GM04504 (cell line): Measurements from ENCODE around the gene CENPH.
"Not testable (repeated sequence)": the region's sequence is repeated elsewhere in the genome, so short reads cannot be mapped to it uniquely, and the experiment has no call there.

Source experiments
- DNase-seq: peaks from one replicate; pipeline ENCODE4 v3.0.0-alpha.2; 2012; ENCODE audit warnings: low read depth

The CENPH gene

DNA sequence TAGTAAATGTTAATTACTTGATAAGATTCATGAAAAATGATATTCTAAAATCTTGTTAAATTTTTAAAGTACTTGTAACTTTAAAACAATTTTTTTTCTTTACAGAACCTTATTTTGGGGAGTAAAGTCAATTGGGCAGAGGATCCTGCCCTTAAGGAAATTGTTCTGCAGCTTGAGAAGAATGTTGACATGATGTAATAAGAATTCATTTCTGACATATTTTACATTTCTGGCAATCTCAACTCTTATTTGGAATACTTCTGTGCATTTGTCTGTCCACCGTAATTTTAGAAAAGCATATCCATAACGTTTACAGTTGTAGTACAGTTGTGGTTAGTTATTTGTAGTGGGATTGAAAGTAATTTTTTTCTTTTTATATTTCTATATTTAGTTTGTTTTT is 20.2 kb downstream of the CENPH start:
- DNase-seq: no peak

DNA sequence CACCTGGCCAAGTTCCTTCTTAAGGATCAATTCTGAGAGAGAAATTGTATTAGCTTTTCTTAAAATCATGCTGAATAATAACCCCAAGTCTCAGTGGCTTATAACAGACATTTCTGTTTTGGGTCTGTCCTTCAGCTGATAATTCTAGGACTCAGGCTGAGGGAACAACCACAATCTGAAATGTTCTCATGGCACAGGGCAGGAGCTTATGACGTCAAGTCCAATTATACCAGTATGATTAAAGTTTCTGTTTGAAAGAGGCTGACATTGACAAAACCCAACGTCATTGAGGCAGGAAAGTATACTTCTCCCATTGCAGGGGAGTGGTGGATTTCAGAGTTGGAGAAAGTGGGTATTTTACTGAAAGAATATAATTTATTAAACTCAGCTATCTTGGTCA is 21.8 kb downstream of the CENPH start:
- DNase-seq: no peak

DNA sequence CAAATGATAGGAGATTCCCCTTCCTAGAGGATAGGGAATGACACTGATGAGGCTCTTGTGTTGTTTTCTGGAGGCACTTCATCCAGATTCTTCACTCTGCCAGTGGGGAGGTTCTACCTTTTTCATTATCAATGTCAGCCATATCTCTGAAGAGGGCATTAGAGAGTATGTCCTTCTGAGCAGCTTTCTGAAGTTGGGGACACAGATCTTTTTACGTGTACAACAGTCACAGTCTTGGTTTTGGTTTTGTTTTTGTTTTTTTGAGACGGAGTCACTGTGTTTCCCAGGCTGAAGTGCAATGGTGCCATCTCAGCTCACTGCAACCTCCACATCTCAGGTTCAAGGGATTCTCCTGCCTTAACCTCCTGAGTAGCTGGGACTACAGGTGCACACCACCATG is 22.6 kb downstream of the CENPH start:
- no peak for DNase-seq

DNA sequence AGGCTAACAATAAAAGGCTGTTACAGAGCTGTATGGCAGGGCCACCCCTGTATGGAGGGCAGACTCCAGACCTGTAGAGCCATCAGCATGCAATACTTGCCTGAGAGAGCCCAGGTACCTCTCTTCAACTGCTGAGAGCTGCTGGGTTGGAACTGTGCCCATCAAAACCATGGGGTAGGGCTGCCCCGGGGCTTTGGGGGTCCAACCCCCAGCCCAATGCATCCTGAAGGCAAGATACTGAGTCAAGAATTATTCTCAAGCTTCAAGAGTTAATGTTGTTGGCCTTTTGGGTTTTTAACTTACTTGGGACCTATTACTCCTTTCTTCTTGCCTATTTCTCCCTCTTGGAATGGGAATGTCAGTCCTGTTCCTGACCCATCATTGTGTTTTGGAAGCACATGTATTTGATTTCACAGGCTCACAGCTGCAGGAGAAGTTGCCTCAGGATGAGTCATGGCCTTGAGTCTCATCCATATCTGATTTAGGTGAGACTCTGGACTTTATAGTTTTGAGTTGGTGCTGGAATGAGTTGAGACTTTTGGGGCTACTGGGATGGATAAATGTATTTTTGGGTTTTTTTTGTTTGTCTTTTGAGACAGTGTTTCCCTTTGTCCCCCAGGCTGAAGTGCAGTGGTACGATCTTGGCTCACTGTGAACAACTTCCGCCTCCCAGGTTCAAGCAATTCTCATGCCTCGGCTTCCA is 24.3 kb downstream of the CENPH start:
- no peak for DNase-seq

DNA sequence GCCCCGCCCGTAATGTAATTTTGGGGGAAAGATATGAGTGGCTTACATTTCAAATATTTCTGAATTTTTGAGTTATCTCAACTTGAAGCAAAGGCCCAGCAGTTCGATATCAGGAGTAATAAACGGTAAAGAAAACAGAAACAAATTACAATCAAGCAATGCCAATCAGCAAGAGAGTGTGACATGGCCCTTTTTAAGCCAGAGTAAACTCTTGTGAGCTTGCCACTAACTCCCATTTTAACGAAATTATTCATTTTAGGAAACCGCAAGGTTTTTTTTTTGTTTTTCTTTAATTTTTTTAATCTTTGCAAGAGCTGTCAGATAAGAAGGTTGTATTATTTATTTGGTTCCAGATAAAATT is 27.7 kb downstream of the CENPH start:
- DNase-seq: no peak

DNA sequence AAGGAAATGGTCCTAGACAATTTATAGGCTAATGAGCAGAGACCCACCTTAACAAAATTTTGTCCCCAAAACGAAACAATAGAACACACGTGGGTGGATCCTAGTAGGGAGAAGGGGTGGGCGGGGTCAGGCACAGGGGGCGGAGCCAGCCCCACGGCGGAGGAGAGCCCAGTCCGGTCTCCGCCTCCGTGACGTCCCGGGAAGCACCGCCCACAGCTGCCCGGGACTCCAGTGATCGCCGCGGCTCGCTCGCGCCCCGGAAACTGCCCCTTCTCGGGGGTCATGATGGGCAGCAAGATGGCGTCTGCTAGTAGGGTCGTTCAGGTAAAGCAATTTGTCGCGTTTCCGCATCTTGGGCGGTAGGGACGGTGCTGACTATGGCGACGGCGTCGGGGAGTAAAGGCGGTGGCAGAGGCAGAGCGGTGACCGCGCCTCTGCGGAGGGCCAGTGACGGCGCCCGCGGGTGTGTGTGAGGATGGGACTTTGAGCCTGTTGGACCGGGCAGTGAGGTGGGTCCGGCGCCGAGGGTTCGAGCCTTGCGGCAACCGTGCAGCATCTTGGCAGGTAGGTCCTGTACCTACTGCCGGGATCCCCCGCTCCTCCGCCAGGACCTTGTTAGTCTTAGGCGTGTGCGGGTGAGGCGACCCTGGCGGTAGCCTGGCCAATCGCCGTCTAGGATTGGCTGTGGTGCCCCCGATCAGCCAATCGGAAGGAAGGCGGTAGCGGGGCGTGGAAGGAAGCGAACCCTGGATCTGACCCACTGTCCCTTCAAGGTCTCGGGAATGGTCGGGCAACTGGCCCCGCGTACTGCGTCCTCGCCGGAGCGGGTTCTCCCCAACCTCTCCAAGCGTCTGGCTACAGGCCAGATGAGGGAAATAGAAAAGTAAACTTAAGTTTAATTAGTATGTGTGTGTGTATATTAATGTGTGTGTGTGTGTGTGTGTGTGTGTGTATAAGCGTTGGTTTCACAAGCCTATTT is 28.5 kb downstream of the CENPH start:
- peak; percentile 78 for DNase-seq

DNA sequence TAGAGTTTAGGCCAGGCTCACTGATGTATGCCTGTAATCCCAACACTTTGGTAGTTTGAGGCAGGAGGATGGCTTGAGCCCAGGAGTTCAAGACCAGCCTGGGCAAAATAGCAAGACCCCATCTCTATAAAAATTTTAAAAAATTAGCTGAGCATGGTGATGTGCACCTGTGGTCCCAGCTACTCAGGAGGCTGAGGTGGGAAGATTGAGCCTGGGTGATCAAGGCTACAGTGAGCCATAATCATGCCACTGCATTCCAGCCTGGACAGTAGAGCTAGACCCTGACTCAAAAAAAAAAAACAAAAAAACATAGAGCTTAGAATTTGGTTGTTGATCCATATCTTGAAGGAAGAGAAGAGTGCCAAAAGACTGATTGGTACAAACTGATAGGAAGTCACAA is 30.6 kb downstream of the CENPH start:
- no peak for DNase-seq

DNA sequence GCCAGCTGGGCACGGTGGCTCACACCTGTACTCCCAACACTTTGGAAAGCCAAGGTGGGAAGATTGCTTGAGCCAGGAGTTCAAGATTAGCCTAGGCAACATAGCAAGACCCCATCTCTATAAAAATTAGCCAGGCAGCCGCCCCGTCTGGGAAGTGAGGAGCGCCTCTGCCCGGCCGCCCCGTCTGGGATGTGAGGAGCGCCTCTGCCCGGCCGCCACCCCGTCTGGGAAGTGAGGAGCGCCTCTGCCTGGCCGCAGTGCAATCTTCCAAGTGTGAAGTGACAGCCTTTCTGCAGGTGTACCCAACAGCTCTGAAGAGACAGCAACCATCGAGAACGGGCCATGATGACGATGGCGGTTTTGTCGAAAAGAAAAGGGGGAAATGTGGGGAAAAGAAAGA is 31.0 kb downstream of the CENPH start:
- DNase-seq: not testable (repeated sequence)

DNA sequence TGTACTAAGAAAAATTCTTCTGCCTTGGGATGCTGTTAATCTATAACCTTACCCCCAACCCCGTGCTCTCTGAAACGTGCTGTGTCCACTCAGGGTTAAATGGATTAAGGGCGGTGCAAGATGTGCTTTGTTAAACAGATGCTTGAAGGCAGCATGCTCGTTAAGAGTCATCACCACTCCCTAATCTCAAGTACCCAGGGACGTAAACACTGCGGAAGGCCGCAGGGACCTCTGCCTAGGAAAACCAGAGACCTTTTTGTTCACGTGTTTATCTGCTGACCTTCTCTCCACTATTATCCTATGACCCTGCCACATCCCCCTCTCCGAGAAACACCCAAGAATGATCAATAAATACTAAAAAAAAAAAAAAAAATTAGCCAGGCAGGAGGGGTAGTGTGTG is 31.4 kb downstream of the CENPH start:
- not testable (repeated sequence) for DNase-seq

DNA sequence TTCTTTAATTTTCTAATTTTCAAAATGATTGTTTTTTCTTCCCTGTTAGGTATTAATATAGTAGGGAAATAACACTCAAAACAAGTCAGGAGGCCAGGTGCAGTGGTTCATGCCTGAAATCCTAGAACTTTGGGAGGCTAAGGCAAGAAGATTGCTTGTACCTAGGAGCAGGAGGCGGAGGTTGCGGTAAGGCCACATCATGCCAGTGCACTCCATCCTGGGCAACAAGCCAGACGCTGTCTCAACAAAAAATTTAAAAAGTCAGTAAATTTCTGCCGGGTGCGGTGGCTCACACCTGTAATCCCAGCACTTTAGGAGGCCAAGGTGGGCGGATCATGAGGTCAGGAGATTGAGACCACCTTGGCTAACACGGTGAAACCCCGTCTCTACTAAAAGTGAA is 35.1 kb downstream of the CENPH start:
- DNase-seq: no peak

DNA sequence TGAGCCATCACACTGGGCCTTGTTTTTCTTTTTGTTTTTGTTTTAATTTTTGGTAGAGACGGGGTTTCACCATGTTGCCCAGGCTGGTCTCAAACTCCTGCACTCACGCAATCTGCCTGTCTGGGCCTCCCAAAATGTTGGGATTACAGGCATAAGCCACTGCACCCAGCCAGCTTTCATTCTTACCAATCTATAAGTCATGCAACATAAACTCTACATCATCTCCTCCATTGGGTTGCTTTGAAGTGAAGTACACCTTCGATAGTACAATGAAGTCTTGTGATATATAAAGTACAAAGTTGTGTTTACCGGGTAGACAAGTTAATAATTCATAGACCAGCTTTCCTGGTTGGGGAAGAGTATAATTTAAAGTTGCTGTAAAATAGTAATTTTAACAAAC is 36.5 kb downstream of the CENPH start:
- DNase-seq: no peak

DNA sequence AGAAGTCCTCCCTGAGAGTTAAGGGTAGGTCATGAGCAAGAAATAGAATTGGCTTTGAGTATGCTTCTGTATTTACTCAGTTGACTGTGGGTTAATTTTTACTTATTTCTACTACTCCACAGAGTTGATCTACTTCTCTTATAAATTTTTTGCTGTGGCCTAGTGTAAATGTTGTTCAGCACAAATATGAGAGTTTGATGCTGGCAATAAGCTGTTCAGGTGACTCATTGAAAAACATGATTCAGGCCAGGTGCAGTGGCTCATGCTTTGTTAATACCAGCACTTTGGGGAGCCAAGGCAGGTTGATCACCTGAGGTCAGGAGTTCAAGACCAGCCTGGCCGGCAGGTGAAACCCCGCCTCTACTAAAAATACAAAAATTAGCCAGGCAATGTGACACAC is 40.8 kb downstream of the CENPH start:
- DNase-seq: no peak

DNA sequence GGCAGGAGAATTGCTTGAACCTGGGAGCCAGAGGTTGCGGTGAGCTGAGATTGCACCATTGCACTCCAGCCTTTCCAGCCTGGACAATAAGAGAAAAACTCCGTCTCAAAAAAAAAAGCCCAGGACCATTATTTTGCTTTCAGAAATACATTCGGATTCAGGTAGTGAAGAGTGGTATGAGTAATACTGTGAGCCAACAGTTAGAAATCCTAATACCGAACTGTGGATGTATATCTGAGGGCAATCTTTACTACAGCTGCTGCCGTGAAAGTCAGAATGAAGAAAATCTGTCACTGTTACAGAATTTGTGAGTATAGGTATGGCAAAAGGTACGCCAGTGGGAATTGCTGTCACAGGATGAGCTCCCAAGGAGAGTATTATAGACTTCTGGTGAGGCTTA is 41.9 kb downstream of the CENPH start:
- DNase-seq: no peak

DNA sequence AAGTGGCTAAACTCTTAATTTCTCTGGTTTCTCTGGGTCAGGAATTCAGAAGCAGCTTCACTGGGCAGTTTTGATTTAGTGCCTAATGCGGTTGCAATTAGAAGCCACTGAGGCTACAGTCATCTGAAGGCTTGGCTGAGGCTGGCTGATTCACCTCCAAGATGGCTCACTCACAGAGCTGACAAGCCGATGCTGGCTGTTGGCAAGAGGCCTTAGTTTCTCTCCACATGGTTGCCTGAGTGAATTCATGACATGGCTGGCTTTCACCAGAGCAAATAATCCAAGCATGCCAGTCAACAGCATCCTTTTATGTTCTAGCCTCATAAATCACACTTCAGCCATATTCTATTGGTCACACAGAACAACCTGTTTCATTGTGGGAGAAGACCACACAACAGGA is 42.5 kb downstream of the CENPH start:
- DNase-seq: no peak

DNA sequence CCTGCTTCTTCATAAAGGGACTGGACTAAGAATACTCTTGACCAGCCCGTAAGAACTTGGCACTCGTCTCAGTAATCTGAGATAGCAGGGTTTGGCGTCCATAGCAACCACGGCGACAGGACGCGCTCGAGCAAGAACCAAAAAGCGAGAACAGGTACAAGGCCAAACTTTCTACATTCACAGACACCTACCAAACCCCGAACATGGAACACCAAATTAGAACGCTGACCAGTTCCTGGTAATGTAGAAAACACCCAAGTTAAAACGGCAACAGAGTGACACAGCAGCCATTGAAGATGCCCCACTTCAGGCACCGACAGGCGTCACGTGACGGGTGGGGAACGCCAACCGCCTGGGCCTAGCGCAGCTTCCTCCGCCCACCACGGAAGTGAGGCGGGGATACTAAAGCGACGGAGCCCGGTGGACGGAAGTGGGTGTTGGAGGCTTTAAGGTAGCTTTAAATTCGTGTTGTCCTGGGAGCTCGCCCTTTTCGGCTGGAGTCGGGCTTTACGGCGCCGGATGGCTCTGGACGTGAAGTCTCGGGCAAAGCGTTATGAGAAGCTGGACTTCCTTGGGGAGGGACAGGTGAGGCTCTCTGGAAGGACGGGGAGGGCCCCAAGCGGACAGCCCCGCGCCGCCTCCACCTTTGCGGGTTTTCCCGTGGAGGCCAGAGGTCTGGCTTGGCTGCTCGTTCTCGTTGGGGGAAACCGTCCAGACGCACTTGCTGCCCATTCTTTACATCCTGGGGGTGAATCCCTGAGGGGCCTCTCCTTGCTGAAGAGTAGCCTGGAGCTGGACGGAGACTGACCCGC is 45.3 kb downstream of the CENPH start, which contains the start of gene CDK7:
TSS of gene CDK7 (plus strand) at position 430 of the 812 bp plus-strand sequence. CDS start at position 520, 90 bp downstream.
- DNase-seq: peak; percentile 81

DNA sequence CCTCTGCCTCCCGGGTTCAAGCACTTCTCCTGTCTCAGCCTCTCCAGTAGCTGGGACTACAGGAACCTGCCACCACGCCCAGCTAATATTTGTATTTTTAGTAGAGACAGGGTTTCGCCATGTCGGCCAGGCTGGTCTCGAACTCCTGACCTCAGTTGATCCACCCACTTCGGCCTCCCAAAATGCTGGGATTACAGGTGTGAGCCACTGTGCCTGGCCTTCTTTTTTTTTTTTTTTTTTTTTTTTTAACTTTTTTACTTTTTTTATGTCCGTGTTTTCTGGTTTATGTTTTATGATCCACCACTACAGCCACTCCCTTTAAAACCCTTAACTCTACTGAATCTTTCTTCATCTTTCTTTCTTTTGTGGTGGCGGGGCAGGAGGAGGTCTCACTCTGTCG is 47.4 kb downstream of the CENPH start:
- not testable (repeated sequence) for DNase-seq

DNA sequence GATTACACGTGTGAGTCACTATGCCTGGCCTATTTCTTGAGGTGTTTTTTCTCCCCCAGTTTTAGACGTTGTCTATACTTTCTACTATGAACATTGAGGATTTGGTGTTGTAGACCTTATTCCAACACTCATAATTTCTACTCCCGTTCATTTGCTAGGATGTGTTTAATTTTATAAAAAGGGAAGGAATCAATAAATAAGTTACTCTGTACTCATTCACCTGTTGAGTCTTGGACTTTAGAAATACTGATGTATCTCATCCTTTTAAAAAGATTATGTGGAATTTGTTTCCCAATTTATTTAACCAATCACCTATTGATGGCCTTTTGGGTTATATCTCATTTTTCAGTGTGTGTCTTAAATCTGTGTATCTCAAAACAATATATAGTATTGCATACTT is 48.5 kb downstream of the CENPH start:
- DNase-seq: no peak

DNA sequence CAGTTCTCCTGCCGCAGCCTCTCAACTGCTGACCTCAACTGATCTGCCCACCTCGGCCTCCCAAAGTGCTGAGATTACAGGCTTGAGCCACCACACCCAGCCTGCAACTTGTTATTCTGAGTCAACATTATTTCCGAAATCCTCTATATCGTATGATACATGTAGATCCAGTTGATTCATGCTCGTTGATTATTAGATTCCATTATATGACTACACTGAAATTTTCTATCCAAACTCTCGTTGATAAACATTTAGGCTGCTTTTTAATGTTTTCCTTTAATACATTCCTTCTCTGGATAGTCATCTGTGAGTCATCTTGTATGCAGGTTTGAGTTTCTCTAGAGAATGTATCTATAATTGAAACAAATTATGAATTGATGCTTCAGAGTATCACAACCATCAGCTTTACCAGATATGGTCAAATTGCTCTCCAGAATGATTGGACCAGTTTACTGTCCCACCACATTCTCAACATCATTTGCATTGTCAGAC is 49.4 kb downstream of the CENPH start:
- DNase-seq: no peak

DNA sequence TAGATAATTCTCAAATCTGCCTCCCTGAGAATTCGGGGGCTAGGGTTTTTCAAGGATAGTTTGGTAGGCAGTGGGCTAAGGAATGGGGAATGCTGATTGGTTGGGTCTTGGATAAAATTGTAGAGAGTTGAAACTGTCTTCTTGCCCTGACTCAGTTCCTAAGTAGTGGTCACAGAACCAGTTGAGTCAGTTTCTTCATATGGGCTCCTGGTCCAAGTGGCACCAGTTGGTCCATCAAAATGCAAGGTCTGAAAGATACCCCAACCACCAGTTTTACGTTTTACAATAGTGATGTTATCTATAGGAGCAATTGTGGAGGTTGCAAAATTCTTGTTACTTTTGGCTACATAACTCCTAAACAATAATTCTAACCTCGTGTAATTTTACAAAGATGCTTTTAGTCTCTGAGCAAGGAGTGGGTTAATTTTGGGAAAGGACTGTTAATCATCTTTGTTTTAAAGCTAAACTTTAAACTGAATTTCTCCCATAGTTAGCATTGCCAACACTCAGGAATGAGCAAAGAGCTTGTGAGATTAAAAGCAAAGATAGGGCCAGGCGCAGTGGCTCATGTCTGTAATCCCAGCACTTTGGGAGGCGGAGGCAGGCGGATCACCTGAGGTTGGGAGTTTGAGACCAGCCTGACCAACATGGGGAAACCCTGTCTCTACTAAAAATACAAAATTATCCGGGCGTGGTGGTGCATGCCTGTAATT is 53.0 kb downstream of the CENPH start:
- no peak for DNase-seq

DNA sequence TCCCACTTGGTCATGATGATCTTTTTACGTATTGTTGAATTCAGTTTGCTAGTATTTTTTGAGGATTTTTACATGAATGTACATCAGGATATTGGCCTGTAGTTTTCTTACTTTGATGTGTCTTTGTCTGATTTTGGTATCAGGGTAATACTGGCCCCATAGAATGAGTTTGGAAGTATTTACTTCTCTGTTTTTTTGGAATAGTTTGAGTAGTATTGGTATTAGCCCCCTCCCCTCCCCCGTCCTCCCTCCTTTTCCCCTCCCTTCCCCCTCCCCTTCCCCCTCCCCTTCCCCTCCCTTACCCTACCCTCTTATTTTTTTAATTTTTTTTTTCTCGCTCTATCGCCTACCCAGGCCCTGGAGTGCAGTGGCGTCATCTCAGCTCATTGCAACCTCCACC is 55.6 kb downstream of the CENPH start:
- DNase-seq: no peak

DNA sequence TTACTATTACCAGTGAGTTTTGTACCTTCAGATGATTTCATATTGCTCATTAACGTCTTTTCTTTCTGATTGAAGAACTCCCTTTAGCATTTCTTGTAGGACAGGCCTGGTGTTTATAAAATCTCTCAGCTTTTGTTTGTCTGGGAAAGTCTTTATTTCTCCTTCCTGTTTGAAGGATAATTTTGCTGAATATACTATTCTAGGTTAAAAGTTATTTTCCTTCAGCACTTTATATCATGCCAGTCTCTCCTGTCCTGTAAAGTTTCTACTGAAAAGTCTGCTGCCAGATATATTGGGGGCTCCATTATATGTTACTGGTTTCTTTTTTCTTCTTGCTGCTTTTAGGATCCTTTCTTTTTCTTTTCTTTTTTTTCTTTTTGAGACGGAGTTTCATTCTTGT is 58.6 kb downstream of the CENPH start:
- no peak for DNase-seq

DNA sequence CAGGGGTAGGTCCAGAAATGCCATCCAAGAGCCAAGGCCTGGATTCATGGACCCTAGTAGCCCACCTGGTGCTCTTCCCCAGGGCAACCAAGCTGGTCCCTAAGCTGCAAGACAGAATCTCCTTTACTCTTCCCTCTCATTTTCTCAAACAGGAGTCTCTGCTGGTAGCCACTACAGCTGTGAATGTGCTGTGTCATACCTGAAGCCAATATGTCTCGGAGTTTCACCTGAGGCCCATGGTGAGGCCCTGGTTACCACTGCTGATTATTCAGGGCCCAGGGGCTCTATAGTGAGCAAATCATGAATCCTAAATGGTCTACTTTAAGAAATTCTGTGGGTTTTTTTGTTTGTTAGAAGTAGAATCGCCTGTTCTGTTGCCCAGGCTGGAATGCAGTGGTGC is 61.2 kb downstream of the CENPH start:
- DNase-seq: no peak
